Urinary bladder (tissue), 4 donors: ENCODE data around the gene DDX25. TPM values are rescaled to one million over a fixed set of nuclear protein-coding genes. Genes with fewer than 3 reads are reported as not detected.
A peak's percentile ranks its signal among the peaks of the same experiment; 100 is the strongest.

Source experiments
- DNase-seq: peaks from one replicate; pipeline ENCODE4 v3.0.0-alpha.2; 2015; ENCODE audit errors: extremely low spot score
- H3K27ac ChIP-seq: one replicate; pipeline ENCODE4 v1.5.1; 2013; ENCODE audit warnings: low read depth, mild to moderate bottlenecking, moderate library complexity
- H3K36me3 ChIP-seq: one replicate; pipeline ENCODE4 v1.6.1; 2013; ENCODE audit warnings: mild to moderate bottlenecking, moderate library complexity; ENCODE audit not compliant: insufficient read depth
- H3K4me1 ChIP-seq: one replicate; pipeline ENCODE4 v1.6.1; 2013; ENCODE audit warnings: mild to moderate bottlenecking, moderate library complexity; ENCODE audit not compliant: insufficient read depth
- H3K4me3 ChIP-seq: one replicate; pipeline ENCODE4 v1.5.1; 2013; ENCODE audit warnings: low read depth, low read length
- WGBS: extraction: QIAGEN DNeasy Blood & Tissue Kit; methylation state at CpG from one replicate; pipeline ENCODE4 v1.1.7; 2013; 5-methylcytosine and 5-hydroxymethylcytosine counted together
- polyA plus RNA-seq: library from polyadenylated mRNA; stranded (reverse); fragments of 200-250 nt; gene quantifications from one replicate; pipeline ENCODE4 v1.2.3, GENCODE V29; 2013
- total RNA-seq: library from RNA; depleted of rRNA; stranded (reverse); fragments of >200 nt; gene quantifications from one replicate; pipeline ENCODE4 v1.2.3, GENCODE V29; 2014
- donor health status: healthy with polysubstance abuse.
- donor health status: healthy.

DDX25 gene
- total and polyA plus RNA-seq, 2 donors, result 0.19 to 0.32 TPM

GRCh38 chr11:125921042-125921441, 16.7 kb downstream of the DDX25 start:
- Histone ChIP-seq H3K36me3 (no peaks in the 10 kb centered on the region), H3K4me3 (no peak overlapping the region), H3K27ac (no peak overlapping the region), H3K4me1 (no peaks in the 10 kb centered on the region)
- no peak for DNase-seq
- WGBS, result 86% methylated on average over 9 of the region's 9 CpGs

- H3K27ac ChIP-seq, result no peak overlapping the region
- WGBS, result 74% methylated on average over 3 of the region's 3 CpGs
- no peak for DNase-seq
- H3K4me1 ChIP-seq, result no peaks in the 10 kb centered on the region
- no peak overlapping the region for H3K4me3 ChIP-seq
- H3K36me3 ChIP-seq, result no peaks in the 10 kb centered on the region
Measured at GRCh38 chr11:125922156-125922555, 17.8 kb downstream of the DDX25 start.

GRCh38 chr11:125923012-125923579, 18.8 kb downstream of the DDX25 start:
- Histone ChIP-seq H3K4me1 (no peaks in the 10 kb centered on the region), H3K27ac (no peak overlapping the region), H3K4me3 (no peak overlapping the region), H3K36me3 (no peaks in the 10 kb centered on the region)
- no peak for DNase-seq
- WGBS, result 7% methylated on average over 8 of the region's 8 CpGs

- DNase-seq, result no peak
- no peaks in the 10 kb centered on the region for H3K36me3 ChIP-seq
- no peak overlapping the region for H3K4me3 ChIP-seq
- H3K27ac ChIP-seq, result no peak overlapping the region
- 95% methylated on average over 8 of the region's 8 CpGs for WGBS
- H3K4me1 ChIP-seq, result no peaks in the 10 kb centered on the region
Measured at GRCh38 chr11:125923633-125924032, 19.3 kb downstream of the DDX25 start.

- no peaks in the 10 kb centered on the region for H3K4me1 ChIP-seq
- no peaks in the 10 kb centered on the region for H3K36me3 ChIP-seq
- 92% methylated on average over 9 of the region's 9 CpGs for WGBS
- H3K4me3 ChIP-seq, result no peak overlapping the region
- H3K27ac ChIP-seq, result no peak overlapping the region
- DNase-seq, result no peak
Measured at GRCh38 chr11:125924384-125925007, 20.2 kb downstream of the DDX25 start.

- WGBS, result 54% methylated on average over 6 of the region's 6 CpGs
- no peak overlapping the region for H3K4me3 ChIP-seq
- no peaks in the 10 kb centered on the region for H3K36me3 ChIP-seq
- no peak for DNase-seq
- H3K27ac ChIP-seq, result no peak overlapping the region
- no peaks in the 10 kb centered on the region for H3K4me1 ChIP-seq
Measured at GRCh38 chr11:125925247-125925740, 21.0 kb downstream of the DDX25 start.

- no peak overlapping the region for H3K27ac ChIP-seq
- no peak for DNase-seq
- 65% methylated on average over 3 of the region's 3 CpGs for WGBS
- H3K4me1 ChIP-seq, result no peaks in the 10 kb centered on the region
- H3K4me3 ChIP-seq, result no peak overlapping the region
- no peaks in the 10 kb centered on the region for H3K36me3 ChIP-seq
Measured at GRCh38 chr11:125925804-125926203, 21.5 kb downstream of the DDX25 start.

GRCh38 chr11:125926682-125927081, 22.4 kb downstream of the DDX25 start:
- Histone ChIP-seq H3K4me1 (no peaks in the 10 kb centered on the region), H3K4me3 (no peak overlapping the region), H3K27ac (no peak overlapping the region), H3K36me3 (no peaks in the 10 kb centered on the region)
- DNase-seq, result no peak
- WGBS, result 93% methylated on average over 12 of the region's 12 CpGs

GRCh38 chr11:125929445-125930075, 25.3 kb downstream of the DDX25 start:
- Histone ChIP-seq H3K4me3 (no peak overlapping the region), H3K27ac (no peak overlapping the region), H3K4me1 (no peaks in the 10 kb centered on the region), H3K36me3 (no peaks in the 10 kb centered on the region)
- 81% methylated on average over 9 of the region's 9 CpGs for WGBS
- no peak for DNase-seq

GRCh38 chr11:125930076-125930450, 25.8 kb downstream of the DDX25 start:
- Histone ChIP-seq H3K4me1 (no peaks in the 10 kb centered on the region), H3K36me3 (no peaks in the 10 kb centered on the region), H3K27ac (no peak overlapping the region), H3K4me3 (no peak overlapping the region)
- WGBS, result 89% methylated on average over 11 of the region's 11 CpGs
- DNase-seq, result no peak

- H3K4me1 ChIP-seq, result no peaks in the 10 kb centered on the region
- H3K27ac ChIP-seq, result no peak overlapping the region
Measured at GRCh38 chr11:125931116-125931515, 26.8 kb downstream of the DDX25 start.

GRCh38 chr11:125931668-125932067, 27.4 kb downstream of the DDX25 start:
- H3K27ac ChIP-seq, result no peak overlapping the region
- 42% methylated on average over 6 of the region's 6 CpGs for WGBS
- H3K4me3 ChIP-seq, result no peak overlapping the region
- no peaks in the 10 kb centered on the region for H3K4me1 ChIP-seq
- DNase-seq, result peak; percentile 60
- no peaks in the 10 kb centered on the region for H3K36me3 ChIP-seq

More at GRCh38 chr11:125931116-125931515, 26.8 kb downstream of the DDX25 start:
- Histone ChIP-seq H3K4me3 (no peak overlapping the region), H3K36me3 (no peaks in the 10 kb centered on the region)
- 69% methylated on average over 3 of the region's 3 CpGs for WGBS
- no peak for DNase-seq

- WGBS, result 82% methylated on average over 9 of the region's 9 CpGs
- no peaks in the 10 kb centered on the region for H3K4me1 ChIP-seq
- no peak overlapping the region for H3K27ac ChIP-seq
- no peak for DNase-seq
- H3K36me3 ChIP-seq, result no peaks in the 10 kb centered on the region
- H3K4me3 ChIP-seq, result no peak overlapping the region
Measured at GRCh38 chr11:125932301-125932700, 28.0 kb downstream of the DDX25 start.
